ENCODE measurements around the gene CCDC30.
"Not testable (repeated sequence)": the region's sequence is repeated elsewhere in the genome, so short reads cannot be mapped to it uniquely, and the experiment has no call there.

Gene CCDC30

DNA sequence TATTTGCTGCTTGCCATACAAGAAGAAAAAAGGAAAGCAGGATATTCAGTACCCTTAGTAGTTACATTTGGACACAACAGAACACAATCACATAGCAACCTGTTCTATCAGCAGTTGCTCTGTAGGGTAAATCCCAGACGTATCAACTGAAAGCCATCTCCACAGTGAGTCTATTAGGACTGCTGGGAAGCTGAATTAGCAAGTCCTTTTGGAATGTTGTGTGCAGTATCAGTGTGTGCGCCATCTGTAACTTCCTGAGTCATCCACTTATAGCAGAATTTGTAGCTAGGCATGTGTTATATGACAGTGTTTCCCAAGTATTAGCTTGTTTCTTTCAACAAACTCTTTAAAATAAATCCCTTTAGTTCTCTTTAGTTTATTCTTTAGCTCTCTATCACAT lies 21.3 kb downstream of the CCDC30 start:
- no peak for TF ChIP-seq POLR2A (IDR thresholded peaks at IDR 0.05; ENCODE audit: extremely low read depth, insufficient read length)
- TF ChIP-seq, protein P1, sequence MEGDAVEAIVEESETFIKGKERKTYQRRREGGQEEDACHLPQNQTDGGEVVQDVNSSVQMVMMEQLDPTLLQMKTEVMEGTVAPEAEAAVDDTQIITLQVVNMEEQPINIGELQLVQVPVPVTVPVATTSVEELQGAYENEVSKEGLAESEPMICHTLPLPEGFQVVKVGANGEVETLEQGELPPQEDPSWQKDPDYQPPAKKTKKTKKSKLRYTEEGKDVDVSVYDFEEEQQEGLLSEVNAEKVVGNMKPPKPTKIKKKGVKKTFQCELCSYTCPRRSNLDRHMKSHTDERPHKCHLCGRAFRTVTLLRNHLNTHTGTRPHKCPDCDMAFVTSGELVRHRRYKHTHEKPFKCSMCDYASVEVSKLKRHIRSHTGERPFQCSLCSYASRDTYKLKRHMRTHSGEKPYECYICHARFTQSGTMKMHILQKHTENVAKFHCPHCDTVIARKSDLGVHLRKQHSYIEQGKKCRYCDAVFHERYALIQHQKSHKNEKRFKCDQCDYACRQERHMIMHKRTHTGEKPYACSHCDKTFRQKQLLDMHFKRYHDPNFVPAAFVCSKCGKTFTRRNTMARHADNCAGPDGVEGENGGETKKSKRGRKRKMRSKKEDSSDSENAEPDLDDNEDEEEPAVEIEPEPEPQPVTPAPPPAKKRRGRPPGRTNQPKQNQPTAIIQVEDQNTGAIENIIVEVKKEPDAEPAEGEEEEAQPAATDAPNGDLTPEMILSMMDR (IDR thresholded peaks at IDR 0.05; ENCODE audit: low read depth, low read length), result no peak
- no peak for TF ChIP-seq MAX (IDR thresholded peaks at IDR 0.05; ENCODE audit: low read depth, low read length)
- no peak for TF ChIP-seq MYC (IDR thresholded peaks at IDR 0.05; ENCODE audit: low read depth, low read length)
- DNase-seq (ENCODE audit: low read depth), result no peak
- H3K4me3 ChIP-seq (ENCODE audit: low read depth, low read length), result no peak overlapping the region

DNA sequence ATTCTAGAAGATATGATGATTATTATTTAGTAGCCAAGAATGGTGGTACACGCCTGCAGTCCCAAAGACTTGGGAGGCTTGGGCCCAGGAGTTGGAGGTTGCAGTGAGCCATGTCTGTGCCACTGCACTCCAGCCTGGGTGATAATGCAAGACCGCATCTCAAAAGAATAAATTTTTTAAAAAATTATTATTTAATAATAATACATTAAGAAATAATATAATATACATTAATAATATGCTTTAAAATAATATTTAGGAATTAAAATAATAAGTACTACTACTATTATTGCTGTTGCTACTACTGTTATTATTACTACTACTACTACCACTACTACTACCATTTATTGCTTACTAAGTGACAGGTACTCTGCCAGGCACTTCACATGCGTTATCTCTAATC lies 27.2 kb downstream of the CCDC30 start:
- DNase-seq (ENCODE audit: low read depth), result no peak
- H3K4me3 ChIP-seq (ENCODE audit: low read depth, low read length), result no peak overlapping the region
- TF ChIP-seq MYC (IDR thresholded peaks at IDR 0.05; ENCODE audit: low read depth, low read length) (no peak), POLR2A (IDR thresholded peaks at IDR 0.05; ENCODE audit: extremely low read depth, insufficient read length) (no peak)
- TF ChIP-seq, protein P1 (IDR thresholded peaks at IDR 0.05; ENCODE audit: low read depth, low read length), result no peak

DNA sequence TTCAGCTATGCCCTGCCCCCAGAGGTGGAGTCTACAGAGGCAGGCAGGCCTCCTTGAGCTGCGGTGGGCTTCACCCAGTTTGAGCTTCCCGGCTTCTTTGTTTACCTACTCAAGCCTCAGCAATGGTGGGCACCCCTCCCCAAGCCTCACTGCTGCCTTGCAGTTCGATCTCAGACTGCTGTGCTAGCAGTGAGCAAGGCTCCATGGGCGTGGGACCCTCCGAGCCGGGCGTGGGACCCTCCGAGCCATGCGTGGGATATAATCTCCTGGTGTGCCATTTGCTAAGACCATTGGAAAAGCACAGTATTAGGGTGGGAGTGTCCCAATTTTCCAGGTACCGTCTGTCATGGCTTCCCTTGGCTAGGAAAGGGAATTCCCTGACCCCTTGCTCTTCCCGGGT lies 38.9 kb downstream of the CCDC30 start:
- H3K4me3 ChIP-seq (ENCODE audit: low read depth, low read length); DNase-seq (ENCODE audit: low read depth): not testable (repeated sequence)

DNA sequence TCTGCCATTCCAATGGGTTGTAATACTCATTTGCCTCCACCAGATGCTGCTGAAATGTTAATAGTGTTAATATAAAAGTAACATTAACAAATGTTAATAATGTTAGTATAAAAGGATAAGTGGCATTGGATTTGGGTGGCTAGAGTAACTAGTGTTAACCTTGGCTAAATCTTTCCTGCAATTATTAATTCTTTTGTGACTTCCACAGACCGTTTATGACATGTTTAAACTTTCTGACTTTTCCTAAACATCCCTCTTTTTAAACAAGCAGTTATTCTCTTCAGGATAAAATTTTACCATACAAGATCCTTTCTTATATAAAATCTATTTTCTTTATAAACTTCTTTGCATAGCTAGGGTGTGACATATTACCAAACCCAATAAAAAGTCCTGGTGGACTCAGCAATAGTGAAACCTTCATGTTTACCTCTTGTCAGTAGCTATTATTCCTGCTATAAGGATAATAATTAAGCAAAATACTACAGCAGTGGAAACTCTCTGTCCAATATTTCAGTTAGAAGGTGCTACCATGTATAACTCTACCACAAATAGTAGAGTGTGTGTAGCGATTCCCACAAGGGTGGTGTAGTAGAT lies 41.5 kb downstream of the CCDC30 start:
- no peak overlapping the region for H3K4me3 ChIP-seq (ENCODE audit: low read depth, low read length)
- TF ChIP-seq, protein P1 (IDR thresholded peaks at IDR 0.05; ENCODE audit: low read depth, low read length), result no peak
- TF ChIP-seq MAX (IDR thresholded peaks at IDR 0.05; ENCODE audit: low read depth, low read length), result no peak
- no peak for TF ChIP-seq POLR2A (IDR thresholded peaks at IDR 0.05; ENCODE audit: extremely low read depth, insufficient read length)
- TF ChIP-seq MYC (IDR thresholded peaks at IDR 0.05; ENCODE audit: low read depth, low read length), result no peak
- no peak for DNase-seq (ENCODE audit: low read depth)

DNA sequence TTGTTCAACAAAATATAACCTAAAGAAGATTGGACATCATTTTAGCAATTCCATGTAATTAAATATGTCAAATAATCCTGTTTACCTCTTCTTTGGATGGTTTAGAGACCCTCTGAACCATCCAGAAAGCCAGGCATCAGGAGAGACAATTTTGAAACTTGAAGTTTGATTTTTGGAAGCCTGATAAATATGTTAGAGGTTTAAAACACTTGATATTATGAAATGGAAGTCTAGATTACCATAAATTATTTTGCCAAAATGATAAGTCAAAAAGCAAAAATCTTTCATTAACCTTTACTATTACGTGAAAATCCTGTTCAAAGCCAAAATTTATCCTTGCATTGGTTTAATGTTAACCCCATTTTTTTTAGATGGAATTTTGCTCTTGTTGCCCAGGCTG lies 43.5 kb downstream of the CCDC30 start:
- TF ChIP-seq POLR2A (IDR thresholded peaks at IDR 0.05; ENCODE audit: extremely low read depth, insufficient read length), result no peak
- no peak for TF ChIP-seq MYC (IDR thresholded peaks at IDR 0.05; ENCODE audit: low read depth, low read length)
- no peak for TF ChIP-seq MAX (IDR thresholded peaks at IDR 0.05; ENCODE audit: low read depth, low read length)
- TF ChIP-seq, protein P1 (IDR thresholded peaks at IDR 0.05; ENCODE audit: low read depth, low read length), result no peak
- no peak overlapping the region for H3K4me3 ChIP-seq (ENCODE audit: low read depth, low read length)
- no peak for DNase-seq (ENCODE audit: low read depth)

GRCh38 chr1:42511581-42512155 lies 48.6 kb downstream of the CCDC30 start:
- TF ChIP-seq, protein P1 (IDR thresholded peaks at IDR 0.05; ENCODE audit: low read depth, low read length), result peak; percentile 10
- TF ChIP-seq MAX (IDR thresholded peaks at IDR 0.05; ENCODE audit: low read depth, low read length) (peak; percentile 76), MYC (IDR thresholded peaks at IDR 0.05; ENCODE audit: low read depth, low read length) (peak; percentile 18; the same call in 1 of the 2 replicates)
- peak; percentile 33 for DNase-seq (ENCODE audit: low read depth)

More at GRCh38 chr1:42511581-42512155, 48.6 kb downstream of the CCDC30 start:
- not testable (repeated sequence) for H3K4me3 ChIP-seq (ENCODE audit: low read depth, low read length)
